EL (cell line): ENCODE measurements around the gene PCK2.
"Not testable (repeated sequence)": the region's sequence is repeated elsewhere in the genome, so short reads cannot be mapped to it uniquely, and the experiment has no call there.

Source experiments
- DNase-seq: peaks from one replicate; pipeline ENCODE4 v3.0.0-alpha.2; 2016

PCK2 gene

DNA sequence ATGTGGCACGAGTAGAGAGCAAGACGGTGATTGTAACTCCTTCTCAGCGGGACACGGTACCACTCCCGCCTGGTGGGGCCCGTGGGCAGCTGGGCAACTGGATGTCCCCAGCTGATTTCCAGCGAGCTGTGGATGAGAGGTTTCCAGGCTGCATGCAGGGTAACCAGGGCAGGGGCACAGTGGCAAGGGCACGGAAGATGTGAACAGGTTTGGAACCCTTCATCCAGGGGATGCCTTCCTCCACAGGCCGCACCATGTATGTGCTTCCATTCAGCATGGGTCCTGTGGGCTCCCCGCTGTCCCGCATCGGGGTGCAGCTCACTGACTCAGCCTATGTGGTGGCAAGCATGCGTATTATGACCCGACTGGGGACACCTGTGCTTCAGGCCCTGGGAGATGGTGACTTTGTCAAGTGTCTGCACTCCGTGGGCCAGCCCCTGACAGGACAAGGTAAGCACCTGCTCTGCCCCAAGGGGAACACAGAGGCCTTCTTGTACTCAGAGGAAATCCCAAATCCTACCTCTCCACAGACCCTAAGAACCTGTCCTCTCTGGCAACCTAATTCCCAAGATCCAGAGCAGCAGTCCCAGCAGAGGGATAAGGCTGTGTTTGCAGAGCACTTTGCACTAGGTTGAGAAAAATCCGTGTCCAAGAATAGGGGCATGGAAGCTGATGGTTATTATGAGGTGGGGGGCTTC lies 4.3 kb downstream of the PCK2 start:
- DNase-seq, result no peak

DNA sequence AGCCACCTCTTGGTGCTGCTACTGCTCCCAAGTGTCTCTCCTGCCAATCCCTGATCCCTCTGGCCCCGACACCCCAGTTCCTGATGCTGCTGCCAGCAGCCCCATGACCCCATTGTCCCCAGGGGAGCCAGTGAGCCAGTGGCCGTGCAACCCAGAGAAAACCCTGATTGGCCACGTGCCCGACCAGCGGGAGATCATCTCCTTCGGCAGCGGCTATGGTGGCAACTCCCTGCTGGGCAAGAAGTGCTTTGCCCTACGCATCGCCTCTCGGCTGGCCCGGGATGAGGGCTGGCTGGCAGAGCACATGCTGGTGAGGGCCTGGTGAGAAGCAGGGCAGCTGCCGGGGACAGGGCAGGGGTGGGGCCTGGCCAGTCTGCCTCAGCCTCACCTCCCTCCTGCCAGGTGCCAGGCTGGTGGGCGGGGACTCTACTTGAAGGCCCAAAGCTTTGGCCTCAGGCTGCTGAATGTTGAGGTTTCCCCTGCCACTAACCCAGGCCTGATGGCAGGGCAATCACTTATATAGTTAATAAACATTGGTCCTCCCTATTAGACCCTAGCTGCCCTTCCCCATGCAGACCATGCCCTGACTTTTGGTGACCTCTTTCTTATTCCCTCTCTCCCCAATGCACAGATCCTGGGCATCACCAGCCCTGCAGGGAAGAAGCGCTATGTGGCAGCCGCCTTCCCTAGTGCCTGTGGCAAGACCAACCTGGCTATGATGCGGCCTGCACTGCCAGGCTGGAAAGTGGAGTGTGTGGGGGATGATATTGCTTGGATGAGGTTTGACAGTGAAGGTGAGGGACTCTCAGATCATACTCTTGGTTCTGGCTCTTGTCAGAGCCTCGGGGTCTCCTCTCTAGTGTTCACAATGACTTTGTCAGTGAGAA lies 5.1 kb downstream of the PCK2 start:
- DNase-seq, result no peak

DNA sequence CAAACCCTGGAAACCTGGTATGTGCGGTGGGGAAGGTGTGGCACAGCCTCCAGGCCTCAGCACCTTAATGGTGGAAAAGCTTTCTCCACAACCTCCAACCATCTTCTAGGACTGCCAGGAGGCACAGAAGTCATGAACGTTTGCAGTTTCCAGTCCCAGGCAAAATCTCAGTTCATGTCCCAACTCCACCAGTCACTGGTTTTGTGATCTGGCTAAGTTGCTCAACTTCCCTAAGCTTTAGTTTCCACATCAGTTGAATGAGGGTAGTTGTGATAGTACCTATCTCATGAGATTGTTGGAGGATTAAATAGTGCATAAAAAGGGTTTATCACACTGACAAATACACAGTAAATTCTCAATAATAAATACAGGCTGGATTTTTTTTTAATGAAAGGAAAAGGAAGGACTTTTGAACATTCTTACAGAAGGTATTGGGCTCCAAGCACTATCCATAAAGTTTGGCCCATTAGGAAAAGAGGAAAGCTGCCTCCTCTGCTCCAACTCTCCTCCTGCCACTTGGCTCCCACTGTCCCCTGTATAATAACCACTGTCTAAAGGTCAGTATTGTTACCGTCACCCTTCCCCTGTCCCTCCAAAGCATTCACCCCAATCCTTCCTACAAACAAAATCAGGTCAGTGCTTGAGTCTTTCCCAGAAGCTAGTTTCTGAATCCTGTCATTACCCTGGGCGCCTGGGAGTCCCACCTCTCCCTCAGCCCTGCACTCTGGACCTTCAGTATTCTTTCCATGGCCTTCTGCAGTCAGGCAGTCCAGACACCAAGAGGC lies 6.3 kb downstream of the PCK2 start:
- no peak for DNase-seq

DNA sequence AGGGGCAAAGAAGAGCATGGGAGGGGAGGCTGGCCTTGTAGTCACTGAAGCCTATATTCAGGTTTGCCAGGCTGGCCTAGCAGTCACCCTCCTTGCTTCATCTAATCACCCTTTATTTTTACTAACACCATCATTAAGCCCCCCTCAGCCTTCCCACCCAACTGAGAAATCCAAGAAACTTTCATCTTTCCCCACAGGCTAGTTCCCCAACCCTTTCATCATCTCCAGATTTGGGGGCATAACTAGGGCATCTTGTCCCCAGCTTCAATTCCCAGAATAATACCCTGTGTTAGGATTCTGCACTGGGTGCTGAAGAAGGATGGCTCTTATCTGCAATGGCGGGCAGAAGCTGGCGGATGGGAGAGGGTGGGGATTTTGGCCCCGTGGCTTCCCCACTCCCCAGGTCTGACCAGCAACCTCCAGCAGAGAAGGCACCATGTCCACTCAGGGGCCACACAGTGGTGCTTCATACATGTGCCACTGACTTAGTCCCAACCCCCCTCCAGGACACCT lies 6.9 kb downstream of the PCK2 start:
- DNase-seq, result no peak

DNA sequence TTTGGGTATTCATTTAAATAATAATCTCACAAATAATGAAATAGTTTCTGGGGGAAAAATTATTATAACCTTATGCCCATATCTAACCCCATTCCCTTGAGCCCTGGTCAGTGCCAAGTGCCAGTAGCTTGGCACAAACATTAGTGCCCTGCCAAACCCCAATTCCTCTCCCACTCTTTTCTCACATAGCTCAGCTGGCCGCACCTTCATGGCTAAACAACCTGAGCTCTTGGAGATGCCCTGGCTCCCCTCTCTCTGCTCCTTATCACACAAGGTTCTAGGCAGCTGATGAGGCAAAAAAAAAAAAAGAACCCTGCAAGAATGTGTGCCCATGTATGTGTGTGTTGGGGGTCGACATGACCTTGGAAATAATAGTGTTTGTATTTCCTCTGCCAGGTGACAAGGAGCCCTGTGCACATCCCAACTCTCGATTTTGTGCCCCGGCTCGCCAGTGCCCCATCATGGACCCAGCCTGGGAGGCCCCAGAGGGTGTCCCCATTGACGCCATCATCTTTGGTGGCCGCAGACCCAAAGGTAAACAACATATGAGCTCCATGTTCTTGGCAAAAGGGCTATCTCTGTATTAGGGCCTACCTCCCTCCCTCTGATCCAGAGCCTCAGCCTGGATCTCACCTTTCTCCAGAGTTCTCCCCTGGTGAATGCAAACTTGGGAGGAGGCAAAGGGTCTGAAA lies 8.4 kb downstream of the PCK2 start:
- no peak for DNase-seq

DNA sequence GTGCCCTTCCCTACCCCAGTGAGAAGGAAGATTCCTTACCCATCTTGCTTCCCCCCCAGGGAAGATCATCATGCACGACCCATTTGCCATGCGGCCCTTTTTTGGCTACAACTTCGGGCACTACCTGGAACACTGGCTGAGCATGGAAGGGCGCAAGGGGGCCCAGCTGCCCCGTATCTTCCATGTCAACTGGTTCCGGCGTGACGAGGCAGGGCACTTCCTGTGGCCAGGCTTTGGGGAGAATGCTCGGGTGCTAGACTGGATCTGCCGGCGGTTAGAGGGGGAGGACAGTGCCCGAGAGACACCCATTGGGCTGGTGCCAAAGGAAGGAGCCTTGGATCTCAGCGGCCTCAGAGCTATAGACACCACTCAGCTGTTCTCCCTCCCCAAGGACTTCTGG lies 9.3 kb downstream of the PCK2 start:
- DNase-seq, result no peak

DNA sequence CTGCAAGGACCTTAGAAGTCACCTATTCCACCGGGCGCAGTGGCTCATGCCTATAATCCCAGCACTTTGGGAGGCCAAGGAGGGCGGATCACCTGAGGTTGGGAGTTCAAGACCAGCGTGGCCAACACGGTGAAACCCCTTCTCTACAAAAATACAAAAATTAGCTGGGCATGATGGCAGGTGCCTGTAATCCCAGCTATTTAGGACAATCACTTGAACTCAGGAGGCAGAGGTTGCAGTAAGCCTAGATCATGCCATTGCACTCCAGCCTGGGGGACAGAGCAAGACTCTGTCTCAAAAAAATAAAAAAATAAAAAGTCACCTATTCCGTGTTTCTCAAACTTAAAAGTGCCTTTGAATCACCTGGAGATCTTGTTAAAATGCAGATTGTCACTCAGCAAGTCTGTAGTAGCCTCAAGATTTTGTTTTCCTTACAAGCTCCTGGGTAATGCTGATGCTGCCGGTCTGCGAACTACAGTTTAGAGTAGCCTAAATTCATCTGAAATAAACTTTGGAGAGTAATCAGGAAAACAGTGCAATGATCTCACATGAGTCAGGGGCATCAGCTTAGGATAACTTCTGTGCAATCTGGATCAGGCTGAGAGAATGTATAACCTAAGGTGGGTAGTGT lies 11.6 kb downstream of the PCK2 start:
- not testable (repeated sequence) for DNase-seq

DNA sequence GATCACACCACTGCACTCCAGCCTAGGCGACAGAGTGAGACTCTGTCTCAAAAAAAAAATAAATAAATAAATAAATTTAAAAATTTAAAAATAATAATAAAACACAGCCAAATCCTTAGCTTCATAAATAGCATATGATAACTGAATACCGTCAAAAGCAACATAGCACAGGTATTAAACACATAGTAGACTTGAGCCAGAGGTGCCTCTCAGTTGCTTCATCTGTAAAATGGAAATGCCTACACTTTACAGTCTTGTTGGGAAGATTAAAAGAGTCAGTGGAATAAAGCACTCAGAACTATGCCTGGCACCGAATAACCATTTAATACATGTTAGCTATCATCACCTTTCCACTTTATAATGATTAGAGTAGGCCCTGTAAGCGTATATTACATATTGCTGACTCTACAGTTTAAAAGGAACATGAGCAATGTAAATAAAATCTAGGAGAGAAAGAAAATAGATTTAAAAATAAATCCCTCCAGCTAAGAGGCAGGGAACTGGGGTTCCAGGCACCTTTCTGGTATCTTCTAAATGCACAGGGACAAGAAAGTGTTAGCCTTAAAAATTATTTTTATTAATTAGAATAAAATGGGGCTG lies 12.7 kb downstream of the PCK2 start:
- no peak for DNase-seq

DNA sequence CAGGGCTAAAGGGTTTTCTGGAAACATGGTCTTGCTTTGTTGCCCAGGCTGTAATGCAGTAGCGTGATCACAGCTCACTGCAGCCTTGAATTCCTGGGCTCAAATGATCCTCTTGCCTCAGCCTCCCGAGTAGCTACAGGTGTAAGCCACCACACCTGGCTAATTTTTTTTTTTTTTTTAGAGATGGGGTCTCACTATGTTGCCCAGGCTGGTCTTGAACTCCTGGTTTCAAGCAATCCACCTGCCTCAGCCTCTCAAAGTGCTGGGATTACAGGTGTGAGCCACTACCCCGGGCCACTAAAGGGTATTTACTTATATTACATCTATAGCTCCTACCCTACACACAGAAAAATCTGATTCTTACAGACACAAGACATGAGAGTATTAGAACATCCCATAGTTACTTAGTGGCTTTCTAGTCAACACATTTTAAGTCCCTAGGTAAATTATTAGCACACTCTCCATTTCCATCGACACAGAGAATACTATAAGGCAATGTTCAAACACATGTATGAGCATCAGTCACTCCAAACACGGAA lies 14.3 kb downstream of the PCK2 start:
- DNase-seq, result no peak

DNA sequence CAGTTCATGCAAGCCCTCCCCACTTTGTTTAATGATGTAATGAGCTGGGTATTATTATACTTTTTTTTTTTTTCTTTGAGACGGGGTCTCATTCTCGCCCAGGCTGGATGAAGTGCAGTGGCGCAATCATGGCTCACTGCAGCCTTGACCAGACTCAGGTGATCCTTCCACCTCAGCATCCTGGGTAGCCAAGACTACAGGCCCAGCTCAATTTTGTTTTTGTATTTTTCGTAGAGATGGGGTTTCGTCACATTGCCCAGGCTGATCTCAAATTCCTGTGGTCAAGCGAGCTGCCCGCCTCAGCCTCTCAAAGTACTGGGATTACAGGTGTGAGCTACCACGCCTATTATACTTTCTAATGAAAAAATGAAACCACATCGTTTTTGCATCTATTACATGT lies 15.9 kb downstream of the PCK2 start:
- DNase-seq, result no peak

DNA sequence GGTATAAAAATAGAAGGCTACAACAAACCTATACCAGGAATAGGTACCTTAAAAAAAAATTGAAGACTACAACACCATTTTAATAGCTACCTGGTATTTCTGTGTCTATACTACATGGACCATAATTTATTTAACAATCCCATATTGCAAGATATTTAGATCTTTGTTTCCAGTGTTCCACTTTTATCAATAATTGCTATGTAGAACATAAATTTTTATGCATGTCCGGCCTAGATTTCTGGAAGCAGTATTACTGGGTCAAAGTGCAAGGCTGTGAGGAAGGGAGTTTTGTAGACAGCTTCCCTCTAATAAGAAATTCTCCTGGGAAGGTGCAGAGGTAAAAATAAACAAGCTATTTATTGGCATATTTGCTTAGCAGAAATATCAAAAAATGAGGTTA lies 16.4 kb downstream of the PCK2 start:
- no peak for DNase-seq

DNA sequence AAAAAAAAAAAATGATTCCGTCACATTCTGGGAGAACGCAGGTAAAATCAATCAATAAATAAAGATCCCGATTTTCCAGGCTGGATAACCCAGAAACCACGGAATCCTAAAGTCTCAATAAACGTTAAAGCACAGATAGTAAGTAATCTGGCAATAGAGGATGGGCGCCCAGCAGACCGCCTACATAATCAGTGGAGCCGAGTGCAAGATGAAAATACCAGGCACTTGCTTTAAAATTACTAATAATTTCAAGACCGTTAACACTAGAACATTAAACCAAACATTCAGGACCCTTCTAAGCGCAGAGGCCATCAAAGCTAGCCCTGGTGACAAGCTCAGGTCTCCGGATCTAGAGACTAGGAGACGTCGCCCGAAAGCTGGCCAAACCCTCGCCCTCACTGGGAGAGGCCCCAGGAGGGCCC lies 19.3 kb downstream of the PCK2 start:
- no peak for DNase-seq

DNA sequence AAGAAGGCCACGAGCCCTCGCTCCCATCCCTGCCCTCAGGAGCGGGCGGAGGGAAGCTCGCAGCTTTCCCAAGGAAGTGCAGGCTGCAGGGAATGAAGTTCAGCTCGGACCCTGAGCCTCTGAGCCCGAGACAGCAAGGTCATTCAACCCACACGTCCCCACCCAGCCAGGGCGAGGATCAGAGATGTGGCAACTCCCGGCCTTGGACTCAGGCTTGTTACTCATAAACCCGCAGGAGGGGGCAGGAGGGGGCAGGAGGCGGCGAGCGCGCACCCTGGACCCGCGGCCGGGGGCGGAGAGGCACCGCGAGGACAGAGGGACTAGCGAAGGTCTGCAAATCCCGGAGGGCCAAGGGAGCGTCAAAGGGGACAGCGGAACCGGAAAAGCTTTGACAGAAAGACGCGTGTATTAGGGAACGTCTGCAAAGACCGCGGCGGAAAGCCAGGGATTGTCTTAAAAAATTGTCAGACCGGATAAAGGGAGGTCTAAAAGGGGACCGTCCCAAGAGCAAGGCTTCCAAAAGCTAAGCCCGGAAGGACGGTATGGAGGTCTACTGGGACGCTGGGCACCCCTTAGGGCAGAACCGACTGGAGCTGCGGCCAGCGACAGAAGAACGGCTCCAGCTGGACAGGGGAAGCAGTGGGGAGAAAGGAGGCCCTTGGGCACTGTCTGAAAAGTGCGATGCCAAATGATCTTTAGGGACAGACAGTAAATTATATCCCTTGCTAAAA lies 19.9 kb downstream of the PCK2 start:
- peak; percentile 95 for DNase-seq

DNA sequence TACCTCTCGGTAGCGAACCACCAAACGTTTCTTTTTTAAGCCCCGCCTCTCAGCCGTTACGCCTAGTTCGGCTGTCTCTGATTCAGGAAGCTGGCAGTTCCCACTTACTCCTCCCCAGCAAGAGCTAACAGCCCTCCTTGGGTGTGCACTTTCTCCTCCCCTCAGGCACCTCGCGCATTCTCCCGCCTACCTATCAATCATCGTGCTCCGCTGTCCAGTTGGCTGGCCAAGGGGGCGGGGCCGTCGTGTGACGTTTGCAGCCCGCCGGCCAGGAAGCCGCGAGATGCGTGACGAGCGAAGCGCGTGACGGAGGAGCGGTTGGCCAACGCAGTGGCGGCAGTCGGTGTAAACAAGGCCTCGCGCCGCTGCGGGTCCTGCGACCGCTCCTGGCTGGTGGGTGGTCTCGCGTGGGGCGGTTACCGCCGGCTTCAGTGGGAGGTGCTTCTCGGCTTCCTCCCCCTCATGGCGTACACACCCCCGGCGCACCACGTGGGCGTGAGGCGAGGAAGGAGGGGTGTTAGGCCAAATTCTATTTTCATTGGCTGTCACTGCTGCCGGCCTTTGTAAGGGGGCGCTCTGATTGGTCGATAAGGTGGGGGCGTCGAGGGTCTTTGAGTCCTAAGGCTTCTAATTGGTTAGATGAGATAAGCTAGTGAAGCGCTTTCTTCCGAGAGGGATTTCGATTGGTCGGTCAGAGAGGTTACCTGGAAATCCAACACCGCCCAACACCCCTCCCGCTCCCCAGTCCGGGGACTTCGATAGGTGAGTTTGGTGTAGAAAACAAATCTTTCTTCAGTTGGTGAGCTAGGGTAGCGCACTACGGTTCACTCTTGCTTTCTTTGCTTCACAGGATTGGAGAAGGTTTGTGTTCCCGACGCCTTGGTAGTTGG lies 20.7 kb downstream of the PCK2 start, which contains the start of the genes DCAF11 and NRL:
Gene DCAF11, plus strand, starts transcription at position 246 of the 890 bp plus-strand sequence. CDS start 818 bp downstream, outside the sequence.
Gene NRL, minus strand, starts transcription at position 418 of the 890 bp plus-strand sequence. CDS start 32,101 bp downstream, outside the sequence.
- DNase-seq, result peak; percentile 100

DNA sequence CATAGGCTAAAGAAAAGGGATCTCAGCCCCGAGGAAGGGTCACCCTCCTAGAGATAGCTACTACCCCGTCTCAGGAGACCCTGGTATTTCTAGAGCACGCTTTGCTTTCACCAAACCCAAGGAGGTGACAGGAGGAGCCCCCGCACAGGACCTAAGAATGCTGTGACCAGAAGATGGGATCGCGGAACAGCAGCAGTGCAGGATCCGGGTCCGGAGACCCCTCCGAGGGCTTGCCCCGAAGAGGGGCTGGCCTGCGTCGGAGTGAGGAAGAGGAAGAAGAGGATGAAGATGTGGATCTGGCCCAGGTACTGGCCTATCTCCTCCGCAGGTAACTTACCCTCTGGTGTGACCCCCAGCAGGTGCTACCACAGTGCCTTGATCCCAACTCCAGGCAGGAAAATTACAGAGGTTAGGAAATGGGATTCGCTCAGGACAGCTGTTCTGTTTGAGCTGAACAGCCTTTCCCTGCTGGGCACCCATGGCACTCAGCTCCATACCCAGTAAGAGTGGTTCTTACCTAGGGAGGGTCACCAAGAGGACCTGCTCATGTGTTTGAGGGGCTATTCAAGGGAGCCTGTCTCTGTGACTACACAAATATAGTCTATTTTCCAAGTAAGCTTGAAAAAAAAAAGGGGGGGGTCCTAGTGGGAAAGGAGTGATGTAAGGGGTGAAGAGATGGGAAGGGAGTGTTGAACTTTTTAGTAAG lies 21.5 kb downstream of the PCK2 start:
- DNase-seq, result no peak

DNA sequence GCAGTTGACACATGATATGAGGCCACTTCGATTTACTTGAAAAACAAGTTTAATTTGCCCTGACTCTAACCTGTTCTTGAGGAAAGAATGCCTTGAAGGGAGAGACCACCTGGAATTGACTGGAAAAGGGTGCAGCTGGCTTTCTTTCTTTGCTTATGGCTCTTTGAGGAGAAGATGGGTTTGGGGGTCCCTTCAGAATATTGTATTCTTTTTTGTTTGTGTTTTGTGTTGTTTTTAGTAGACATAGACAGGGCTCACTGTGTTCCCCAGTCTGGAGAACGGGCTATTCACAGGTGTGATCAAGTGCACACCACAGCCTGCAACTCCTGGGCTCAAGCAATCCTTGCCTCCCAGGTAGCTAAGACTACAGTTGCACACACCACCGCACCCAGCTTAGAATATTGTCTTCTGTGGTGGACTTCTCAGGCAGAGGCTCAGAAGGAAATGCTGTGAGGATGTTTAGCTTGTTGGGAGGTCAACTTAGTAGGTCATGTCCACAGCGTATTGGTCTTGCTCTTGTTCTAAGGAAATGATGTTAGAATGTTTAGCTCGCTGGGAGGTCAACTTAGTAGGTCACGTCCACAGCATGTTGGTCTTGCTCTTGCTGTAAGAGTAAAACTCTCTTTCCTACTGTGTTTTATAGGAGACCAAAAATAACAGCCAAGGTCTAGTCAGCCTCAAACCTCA lies 22.2 kb downstream of the PCK2 start:
- DNase-seq, result no peak

DNA sequence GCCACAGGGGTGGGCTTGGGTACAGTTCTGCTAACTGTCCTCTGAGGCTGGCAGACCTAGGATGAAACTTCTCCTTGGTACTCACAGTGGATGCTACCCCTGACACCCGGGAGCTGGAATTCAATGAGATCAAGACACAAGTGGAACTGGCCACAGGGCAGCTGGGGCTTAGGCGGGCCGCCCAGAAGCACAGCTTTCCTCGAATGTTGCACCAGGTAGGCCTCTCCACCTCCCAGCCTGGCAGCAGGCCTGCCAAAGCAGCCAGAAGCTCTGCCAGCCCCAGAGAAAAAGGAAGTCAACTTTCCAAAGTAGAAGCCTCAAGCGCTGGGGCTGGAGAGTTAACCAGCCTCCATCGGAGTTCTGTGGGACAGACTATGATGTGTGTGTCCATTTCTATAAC lies 23.1 kb downstream of the PCK2 start:
- DNase-seq, result no peak

DNA sequence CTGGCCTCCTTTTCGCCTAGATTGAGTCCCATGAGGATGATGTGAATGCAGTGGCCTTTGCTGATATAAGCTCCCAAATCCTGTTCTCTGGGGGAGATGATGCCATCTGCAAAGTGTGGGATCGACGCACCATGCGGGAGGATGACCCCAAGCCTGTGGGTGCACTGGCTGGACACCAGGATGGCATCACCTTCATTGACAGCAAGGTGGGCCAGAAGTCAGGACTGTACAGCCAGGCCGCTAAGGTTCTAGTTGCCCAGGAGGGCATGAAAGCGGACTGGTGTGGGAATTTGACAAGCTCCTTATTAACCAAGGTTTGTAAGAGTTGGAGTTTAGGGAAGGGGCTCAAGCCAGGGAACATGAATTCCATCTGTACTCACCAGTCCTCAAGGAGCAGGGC lies 25.6 kb downstream of the PCK2 start:
- no peak for DNase-seq
